ENCODE results near the gene SSBP3.

The SSBP3 gene

GRCh38 chr1:54266908-54267307, 139.3 kb downstream of the SSBP3 start:
- no peak for DNase-seq (ENCODE audit: low spot score)

GRCh38 chr1:54266195-54266594, 140.0 kb downstream of the SSBP3 start:
- no peak for DNase-seq (ENCODE audit: low spot score)

DNA sequence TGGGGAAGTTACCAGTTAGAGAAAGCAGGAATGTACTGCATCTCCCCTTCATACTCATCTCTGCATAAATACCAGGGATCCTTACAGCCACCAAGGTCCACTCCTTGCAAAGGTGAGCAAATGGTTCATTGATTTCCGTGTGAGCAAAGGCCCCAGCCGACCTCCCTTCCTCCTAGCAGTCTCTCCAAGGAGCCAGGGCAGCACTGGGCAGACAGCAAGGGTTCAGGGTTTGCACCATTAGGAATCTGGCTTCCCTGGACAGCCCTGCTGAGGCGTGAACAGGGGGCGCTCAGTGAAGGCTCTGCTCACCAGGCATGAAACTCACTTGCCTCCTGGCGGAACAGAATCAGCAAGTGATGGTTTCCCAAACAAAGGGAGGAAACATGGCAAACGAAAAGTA, 140.5 kb downstream of the SSBP3 start:
- no peak for DNase-seq (ENCODE audit: low spot score)

GRCh38 chr1:54265126-54265525, 141.1 kb downstream of the SSBP3 start:
- no peak for DNase-seq (ENCODE audit: low spot score)

DNA sequence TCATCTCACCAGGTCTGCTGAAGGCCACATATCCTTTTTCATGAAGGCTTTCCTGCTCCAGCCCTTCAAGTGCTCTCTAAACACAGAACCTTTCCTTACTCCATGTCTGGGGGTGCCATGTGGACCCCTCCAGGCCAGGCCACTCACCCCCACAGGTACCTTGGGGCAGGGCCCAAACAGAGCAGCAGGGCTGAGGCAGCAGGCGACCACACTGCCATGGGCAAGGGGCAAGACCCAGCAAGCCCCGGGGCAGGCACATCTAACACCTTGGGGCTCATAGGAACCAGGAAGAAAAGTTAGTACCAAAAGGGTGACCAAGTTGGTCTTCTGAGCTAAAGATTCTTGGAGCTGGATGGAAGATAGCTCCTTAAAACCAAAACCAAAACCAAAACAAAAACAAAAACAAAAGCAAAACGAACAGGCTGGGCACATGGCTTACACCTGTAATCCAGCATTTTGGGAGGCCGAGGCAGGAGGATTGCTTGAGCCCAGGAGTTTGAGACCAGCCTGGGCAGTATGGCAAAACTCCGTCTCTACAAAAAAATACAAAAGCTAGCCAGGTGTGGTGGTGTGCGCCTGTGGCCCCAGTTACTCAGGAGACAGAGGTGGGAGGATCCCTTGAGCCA, 142.5 kb downstream of the SSBP3 start:
- DNase-seq (ENCODE audit: low spot score) = no peak

DNA sequence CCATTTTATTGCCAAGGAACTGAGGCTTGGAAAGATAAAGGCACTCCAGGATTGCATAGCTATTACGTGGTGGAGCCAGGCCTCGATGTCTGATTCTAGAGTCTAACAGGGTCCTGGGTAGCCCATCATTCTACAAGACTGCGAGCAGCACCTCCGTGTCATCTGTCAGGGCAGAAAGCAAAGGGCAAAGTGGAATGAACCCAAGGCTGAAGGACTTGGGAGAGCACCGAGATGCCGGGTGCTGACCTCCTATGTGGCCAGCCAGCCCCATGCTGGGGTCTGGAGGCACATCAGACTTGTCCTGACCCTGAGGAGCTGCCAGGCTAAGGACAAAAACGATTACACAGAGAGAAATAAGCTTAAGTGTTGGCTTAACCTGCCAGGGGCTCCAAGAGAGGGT, 143.9 kb downstream of the SSBP3 start:
- no peak for DNase-seq (ENCODE audit: low spot score)

GRCh38 chr1:54260810-54261209, 145.4 kb downstream of the SSBP3 start:
- no peak for DNase-seq (ENCODE audit: low spot score)

DNA sequence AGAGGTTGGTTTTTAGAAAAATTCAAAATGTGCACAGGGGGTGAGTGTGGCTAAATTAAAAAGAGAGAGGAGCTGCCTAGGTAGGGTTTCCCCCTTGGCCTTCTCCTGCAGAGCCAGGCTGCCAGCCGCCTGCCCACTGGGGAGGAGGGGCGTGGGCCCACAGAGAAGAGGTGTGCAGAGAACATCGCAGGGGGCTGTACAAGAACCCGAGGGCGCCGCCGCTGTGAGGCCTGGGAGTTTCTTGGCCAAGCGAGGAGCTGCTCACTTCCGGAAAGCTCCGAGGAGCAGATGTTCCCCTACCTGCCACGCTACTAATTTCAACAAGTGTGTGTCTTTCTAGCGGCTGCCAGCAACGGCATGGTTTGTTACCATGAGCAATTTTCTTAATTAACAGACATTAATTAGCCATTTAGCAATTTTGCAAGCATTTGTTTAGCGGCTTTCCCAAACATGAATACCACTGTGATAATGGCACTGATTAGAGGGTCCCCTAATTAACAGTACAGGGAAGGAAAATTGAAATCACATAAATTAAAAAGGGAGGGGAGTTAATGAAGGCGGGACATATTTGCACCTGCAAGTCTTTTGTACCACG, 146.6 kb downstream of the SSBP3 start:
- peak; percentile 58 for DNase-seq (ENCODE audit: low spot score)

DNA sequence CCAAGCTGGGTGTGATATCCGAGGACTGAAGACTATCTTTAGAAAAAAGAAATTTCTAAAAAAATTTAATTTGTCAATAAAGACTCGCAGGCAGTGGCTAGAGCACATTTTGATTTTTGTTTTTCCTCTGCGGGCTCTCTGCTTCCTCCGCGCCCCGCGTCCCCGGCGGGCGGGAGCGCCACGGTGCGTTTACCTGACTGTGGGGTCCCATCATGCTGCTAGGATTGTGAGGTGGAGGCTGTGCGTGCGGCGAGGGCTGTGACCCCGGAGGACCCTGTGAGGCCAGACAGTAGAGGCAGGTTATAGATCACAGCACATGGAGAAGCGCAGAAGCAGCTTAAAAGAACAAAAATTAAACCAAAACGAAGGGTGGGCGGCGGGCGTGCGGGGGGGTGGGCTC, 148.3 kb downstream of the SSBP3 start:
- no peak for DNase-seq (ENCODE audit: low spot score)

DNA sequence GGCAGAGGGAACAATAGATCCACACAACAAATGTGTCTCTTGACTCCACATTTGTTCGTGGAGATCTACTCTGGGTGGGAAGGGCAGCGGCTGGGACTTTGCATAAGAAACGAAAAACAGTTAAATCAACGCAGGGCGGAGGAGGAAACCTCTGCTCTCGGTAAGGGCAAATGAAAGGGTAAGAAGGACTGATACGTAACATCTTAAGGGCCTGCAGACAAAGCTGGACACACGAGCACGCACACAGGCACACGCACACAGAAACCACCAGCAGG, 148.9 kb downstream of the SSBP3 start:
- DNase-seq (ENCODE audit: low spot score) = no peak

DNA sequence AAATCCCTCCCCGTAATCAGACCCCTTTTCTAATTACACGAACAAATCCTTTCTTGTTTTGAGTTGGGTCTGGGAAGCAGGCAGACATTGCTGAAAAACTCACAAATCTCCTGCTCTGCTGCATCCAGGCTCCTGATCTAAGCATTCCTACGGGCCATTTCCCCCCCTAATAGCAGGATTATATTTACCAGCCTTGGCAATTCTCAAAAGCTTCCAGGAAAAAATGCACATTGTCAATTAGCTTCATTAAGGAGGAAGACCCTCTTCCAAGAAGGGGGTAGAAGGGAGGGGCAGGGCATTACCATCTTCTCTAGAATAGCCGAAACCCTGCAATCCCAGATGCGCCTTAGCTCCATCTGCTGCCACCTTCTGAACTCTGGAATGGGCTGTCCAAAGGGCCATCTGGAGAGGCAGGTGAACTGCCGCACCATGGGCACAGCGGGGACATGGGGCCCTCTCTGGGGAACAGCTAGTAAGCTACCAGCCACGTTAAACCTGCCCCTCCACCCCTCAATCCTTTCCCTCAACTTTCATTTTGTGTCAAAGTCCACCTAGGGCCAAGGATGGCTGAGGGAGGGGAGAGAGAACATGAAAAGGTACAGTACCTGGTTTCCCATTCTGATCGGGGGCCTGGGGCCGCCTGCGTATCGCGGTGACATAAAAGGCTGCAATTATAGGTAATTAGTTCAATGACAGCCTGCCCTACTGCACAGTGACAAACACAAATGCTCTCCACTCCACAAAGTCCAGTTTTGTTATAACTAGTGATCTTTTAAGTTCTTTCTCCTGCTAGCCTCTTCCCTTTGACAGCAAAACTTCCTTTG, 149.5 kb downstream of the SSBP3 start:
- no peak for DNase-seq (ENCODE audit: low spot score)

DNA sequence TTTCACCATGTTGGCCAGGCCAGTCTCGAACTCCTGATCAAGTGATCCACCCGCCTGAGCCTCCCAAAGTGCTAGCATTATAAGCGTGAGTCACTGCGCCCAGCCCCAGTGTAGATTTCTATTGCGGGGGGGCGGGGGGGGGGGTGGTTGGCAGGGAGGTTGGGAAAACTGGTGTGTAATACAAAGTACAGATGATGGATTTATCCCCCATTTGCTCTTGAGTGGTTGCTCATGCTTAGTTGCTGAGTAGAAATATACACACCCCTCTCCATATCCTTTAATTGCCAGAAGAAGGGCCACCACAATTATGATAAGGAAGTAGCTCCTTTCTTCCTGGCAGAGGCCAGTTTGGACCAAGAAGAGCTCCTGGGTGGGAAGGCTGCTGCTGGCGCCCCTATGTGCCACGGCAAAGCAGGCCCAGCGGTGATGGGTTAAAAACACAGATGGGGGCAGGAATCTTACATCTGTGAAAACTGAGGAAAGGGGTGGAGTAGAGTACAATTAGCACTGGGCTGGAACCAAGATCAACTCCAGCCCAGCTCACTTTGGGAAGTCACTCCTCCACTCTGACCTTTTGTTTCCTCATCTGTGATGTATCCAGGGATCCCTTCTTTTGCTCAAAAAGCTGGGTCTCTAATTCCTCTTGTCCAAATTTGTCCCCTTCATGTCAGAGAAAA, 151.0 kb downstream of the SSBP3 start:
- no peak for DNase-seq (ENCODE audit: low spot score)

DNA sequence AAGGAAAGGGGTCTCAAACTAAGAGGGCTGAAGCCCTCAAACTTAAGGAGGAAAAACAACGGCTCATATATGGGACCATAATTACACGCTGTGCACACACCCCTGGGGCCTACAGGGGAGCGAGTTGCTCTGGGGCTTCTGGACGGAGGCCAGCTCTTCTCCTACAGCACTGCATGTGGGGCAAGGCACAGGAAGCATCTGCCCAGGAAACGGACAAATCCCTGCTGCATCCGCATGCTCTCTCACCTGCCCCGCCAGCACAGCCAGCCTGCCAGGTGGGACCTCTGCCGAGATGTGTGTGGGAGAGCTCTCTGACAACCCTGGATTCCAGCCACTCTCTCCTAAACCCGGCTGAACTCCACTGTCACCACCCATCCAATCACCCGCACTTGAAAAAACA, 152.1 kb downstream of the SSBP3 start:
- DNase-seq (ENCODE audit: low spot score) = no peak

DNA sequence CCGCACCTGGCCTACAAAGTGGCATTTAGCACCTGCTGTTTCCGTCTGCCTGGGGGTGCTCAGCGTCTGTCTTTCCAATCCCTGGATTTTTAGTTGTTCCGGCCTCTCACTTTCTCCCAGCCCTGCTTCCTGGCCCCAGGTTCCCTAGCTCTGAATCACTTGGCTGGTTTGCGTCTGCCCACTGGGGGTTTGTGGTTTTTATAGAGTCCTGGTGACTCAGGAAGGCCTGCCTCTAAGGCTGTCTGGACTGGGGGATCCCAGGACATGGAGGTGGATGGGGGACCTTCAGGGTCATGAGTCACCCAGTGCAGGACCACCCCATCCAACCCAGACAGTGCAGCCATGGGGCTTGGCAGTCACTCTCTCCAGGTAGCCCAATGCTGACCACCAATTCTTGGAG, 152.7 kb downstream of the SSBP3 start:
- DNase-seq (ENCODE audit: low spot score) = no peak

DNA sequence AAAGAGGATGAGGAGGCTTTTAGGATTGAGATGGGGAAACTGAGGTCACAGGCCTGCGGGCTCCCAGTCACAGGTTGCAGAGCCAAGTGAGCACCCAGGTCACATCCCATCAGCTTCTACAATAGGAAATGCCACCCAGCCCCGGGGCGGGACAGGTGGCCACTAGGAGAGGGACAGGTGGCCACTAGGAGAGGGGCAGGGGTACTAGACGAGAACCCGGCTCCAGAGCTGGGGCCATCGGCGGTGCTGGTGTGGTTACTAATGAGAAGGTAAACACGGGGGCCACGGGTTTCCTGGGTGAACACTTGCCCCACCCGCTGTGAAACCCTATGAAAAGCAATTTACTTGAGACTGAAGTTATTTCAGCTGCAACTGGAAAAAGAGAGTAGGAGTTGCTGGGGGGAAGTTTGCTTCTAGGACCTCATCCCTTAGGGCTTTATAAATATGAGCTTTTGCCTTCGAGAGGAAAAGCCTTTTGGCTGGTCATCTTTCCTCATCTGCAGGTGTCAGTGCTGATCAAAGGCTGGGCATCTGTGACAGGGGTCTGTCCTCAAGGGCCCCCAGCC, 153.7 kb downstream of the SSBP3 start:
- DNase-seq (ENCODE audit: low spot score) = no peak

DNA sequence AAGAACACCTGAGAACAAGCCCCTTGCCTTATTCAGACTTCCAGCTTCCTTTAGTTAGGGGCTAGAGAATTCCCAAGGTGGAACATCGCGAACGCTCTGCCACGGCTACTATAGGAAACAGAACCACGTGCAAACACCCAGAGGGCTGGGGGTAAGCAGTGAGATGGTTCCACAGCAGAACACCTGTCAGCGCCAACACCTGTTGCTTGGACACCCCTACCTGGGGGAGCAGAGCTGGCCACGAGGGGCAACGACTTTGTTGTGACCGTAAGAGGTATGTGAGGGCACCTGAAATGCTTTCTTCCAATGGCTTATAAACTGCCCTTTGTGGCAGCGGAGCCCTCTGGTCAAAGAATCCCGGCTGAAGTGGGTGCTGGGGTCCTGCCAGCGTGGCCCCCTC, 155.5 kb downstream of the SSBP3 start:
- DNase-seq (ENCODE audit: low spot score) = no peak

DNA sequence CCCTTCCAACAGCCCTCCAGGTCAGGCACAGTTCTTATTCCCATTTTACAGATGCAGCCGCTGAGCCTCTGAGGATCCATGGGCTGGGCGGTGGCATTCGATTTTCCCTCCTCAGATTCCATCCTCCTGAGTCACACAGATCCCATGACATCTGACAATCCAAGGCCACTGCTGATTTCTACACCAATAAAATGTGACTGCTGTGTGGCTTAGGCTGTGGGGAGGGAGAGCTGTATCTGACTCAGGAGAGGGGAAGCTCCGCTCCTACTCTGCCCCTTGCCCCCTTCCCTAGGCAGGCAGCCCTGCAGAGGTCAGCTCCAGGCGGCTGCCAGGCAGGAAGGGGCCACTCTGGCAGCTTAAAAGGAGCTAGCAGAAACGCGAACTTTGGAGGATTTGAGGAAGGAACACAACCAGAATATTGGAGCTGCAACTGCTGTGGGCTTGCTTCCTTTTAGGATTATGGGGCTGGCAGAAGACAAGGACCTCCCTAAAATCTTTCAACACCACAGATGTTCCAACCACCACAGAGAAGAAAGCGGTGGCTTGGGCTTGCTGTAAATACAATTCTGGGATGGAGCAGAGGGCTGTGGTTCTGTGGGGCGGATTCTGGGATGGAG, 156.3 kb downstream of the SSBP3 start:
- DNase-seq (ENCODE audit: low spot score) = no peak

- no peak for DNase-seq (ENCODE audit: low spot score)
These were observed 157.2 kb downstream of the SSBP3 start for GRCh38 chr1:54248966-54249365.

- DNase-seq (ENCODE audit: low spot score) = no peak
These were observed 158.2 kb downstream of the SSBP3 start for GRCh38 chr1:54247863-54248515.

- peak; percentile 82 for DNase-seq (ENCODE audit: low spot score)
These were observed 160.0 kb downstream of the SSBP3 start for GRCh38 chr1:54246116-54246721.

- DNase-seq (ENCODE audit: low spot score) = no peak
These were observed 160.7 kb downstream of the SSBP3 start for GRCh38 chr1:54245501-54245900.
